Measurements from ENCODE around the gene SORBS1.

DNA sequence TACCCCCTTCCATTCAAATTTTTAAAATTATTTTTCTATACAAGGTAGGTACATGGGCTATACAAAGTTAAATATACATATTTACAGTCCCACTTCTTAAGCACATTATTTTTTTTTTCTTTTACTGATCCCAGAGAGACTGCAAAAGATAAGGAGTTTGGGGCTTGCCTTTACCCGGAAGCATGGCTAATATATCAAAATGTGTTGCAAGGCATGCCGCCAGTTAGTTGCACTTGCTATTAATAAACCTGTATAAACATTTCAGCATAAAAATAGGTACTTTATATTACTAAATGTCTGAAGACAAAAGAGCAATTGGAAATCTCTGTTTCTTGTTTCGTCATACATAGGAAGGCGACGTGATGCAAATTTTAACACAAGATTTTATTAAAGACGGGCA is 248.9 kb downstream of the SORBS1 start:
- TF ChIP-seq, protein P1, sequence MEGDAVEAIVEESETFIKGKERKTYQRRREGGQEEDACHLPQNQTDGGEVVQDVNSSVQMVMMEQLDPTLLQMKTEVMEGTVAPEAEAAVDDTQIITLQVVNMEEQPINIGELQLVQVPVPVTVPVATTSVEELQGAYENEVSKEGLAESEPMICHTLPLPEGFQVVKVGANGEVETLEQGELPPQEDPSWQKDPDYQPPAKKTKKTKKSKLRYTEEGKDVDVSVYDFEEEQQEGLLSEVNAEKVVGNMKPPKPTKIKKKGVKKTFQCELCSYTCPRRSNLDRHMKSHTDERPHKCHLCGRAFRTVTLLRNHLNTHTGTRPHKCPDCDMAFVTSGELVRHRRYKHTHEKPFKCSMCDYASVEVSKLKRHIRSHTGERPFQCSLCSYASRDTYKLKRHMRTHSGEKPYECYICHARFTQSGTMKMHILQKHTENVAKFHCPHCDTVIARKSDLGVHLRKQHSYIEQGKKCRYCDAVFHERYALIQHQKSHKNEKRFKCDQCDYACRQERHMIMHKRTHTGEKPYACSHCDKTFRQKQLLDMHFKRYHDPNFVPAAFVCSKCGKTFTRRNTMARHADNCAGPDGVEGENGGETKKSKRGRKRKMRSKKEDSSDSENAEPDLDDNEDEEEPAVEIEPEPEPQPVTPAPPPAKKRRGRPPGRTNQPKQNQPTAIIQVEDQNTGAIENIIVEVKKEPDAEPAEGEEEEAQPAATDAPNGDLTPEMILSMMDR (IDR thresholded peaks at IDR 0.05) = no peak
- no peak for TF ChIP-seq POLR2A (IDR thresholded peaks at IDR 0.05)
